Measurements from ENCODE around the gene SPR.

DNA sequence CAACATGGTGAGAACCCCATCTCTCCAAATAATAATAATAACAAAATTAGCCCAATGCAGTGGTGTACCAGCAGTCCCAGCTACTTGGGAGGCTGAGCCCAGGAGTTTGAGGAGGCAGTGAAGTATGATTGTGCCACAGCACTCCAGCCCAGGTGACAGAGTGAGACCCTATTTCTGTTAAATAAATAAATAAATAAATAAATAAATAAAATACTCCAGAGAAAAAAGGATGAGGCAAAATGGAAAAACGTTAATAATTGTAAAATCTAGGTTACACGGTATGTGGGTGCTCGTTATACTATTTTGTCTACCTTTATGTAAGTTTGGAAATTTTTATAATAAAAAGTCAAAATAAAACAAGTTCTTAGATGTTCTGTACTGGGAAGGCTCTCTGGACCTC, 21.5 kb downstream of the SPR start:
- TF ChIP-seq, protein P1, sequence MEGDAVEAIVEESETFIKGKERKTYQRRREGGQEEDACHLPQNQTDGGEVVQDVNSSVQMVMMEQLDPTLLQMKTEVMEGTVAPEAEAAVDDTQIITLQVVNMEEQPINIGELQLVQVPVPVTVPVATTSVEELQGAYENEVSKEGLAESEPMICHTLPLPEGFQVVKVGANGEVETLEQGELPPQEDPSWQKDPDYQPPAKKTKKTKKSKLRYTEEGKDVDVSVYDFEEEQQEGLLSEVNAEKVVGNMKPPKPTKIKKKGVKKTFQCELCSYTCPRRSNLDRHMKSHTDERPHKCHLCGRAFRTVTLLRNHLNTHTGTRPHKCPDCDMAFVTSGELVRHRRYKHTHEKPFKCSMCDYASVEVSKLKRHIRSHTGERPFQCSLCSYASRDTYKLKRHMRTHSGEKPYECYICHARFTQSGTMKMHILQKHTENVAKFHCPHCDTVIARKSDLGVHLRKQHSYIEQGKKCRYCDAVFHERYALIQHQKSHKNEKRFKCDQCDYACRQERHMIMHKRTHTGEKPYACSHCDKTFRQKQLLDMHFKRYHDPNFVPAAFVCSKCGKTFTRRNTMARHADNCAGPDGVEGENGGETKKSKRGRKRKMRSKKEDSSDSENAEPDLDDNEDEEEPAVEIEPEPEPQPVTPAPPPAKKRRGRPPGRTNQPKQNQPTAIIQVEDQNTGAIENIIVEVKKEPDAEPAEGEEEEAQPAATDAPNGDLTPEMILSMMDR (IDR thresholded peaks at IDR 0.05) = no peak
- no peak for TF ChIP-seq POLR2A (IDR thresholded peaks at IDR 0.05)

All from testis (tissue), 2 donors.